Measurements from ENCODE around the gene BCL3.

BCL3 gene

DNA sequence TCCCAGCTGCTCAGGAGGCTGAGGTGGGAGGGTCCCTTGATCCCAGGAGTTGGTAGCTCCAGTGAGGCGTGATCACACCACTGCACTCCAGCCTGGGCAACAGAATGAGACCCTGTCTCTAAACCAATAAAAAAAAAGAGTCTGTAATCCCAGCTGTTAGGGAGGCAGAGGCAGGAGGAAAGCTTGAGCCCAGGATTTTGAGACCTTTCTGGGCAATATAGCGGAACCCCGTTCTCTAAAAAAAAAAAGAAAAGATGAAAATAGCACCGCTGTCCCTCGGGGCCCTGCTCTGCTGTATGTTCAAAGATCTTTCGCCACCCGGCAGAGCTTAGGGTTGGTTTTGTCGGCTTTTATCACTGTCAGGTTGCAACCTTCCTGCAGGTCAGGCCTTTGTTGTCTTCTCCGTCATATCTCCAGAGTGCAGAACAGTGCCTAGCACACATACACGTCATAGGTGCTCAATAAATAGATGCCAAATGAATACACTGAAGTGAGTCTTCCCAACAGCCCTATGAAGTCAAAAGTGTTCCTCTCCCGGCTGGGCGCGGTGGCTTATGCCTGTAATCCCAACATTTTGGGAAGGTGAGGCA is 47.0 kb downstream of the BCL3 start:
- no peak for DNase-seq

GRCh38 chr19:44796701-44797115 is 48.2 kb downstream of the BCL3 start:
- DNase-seq: no peak

GRCh38 chr19:44799627-44800346 is 51.3 kb downstream of the BCL3 start:
- DNase-seq: no peak

GRCh38 chr19:44800461-44800860 is 52.0 kb downstream of the BCL3 start:
- no peak for DNase-seq

- no peak for DNase-seq
These were observed 55.2 kb downstream of the BCL3 start for GRCh38 chr19:44803442-44804428.

DNA sequence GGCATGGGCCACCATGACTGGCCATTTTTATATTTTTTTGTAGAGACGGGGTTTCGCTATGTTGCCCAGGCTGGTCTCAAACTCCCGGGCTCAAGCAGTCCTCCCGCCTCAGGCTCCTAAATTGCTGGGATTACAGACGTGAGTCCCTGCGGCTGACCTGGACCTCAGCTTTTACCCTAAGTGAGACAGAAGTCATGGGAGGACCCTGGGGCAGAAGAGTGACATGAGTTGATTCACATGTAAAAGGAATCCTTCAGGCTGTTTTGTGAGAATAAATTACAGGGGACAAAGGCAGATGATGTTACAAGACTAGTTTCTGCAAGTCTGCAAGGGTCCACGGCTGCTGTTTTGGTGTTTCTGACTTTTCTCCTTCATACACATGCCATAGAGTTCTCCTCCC is 57.8 kb downstream of the BCL3 start:
- DNase-seq: no peak

DNA sequence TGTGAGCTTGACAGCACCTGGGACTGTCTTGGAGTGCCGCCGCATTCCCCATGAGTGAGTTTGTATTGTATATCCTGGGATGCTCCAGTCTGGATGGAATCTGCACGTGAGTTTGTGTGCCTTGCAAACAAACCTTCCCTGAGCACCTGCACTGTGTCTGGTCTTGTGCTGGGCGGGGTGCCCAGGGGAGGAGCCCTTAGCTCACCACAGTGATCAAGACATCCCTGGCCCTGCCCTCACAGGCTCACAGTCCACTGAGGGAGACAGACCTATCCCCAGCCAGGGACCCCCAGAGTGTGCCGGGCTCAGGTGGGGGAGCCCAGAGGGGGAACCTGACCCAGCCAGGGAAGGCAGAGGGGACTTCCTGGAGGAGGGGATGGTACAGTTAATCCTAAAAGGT is 58.7 kb downstream of the BCL3 start:
- no peak for DNase-seq

GRCh38 chr19:44807652-44808462 is 59.3 kb downstream of the BCL3 start:
- DNase-seq: no peak

GRCh38 chr19:44808463-44809371 is 60.2 kb downstream of the BCL3 start, which contains the start of gene BCAM:
Gene BCAM (plus strand): TSS chr19:44809103. CDS start chr19:44809125, 22 bp downstream.
- DNase-seq: no peak
